Skeletal muscle tissue (tissue), 4 donors: ENCODE results near the gene CFAP99. TPM values are rescaled to one million over a fixed set of nuclear protein-coding genes. Genes with fewer than 3 reads are reported as not detected.

Experiments used
- H3K27ac ChIP-seq: one replicate; pipeline ENCODE4 v1.7.0; 2013; ENCODE audit warnings: mild to moderate bottlenecking, low read depth, low read length, inconsistent platforms
- H3K27me3 ChIP-seq, 3 donors: one replicate each; pipeline ENCODE4 v1.7.0; 2013; ENCODE audit warnings: low read length in 3 of 3; ENCODE audit not compliant: control insufficient read depth in 3 of 3, insufficient read depth in 3 of 3
- H3K36me3 ChIP-seq, 3 donors: one replicate each; pipeline ENCODE4 v1.7.0; 2013; ENCODE audit warnings: low read length in 3 of 3; ENCODE audit not compliant: control insufficient read depth in 3 of 3, insufficient read depth in 3 of 3
- H3K4me1 ChIP-seq, 3 donors: one replicate each; pipeline ENCODE4 v1.7.0; 2013; ENCODE audit warnings: low read length in 3 of 3, mild to moderate bottlenecking in 3 of 3; ENCODE audit not compliant: control insufficient read depth in 3 of 3, insufficient read depth in 3 of 3
- H3K4me3 ChIP-seq, 3 donors: one replicate each; pipeline ENCODE4 v1.7.0; 2013; ENCODE audit warnings: low read length in 3 of 3
- H3K9ac ChIP-seq, 3 donors: one replicate each; pipeline ENCODE4 v1.7.0; 2013; ENCODE audit warnings: low read length in 3 of 3, mild to moderate bottlenecking in 3 of 3, moderate library complexity in 2 of 3, low read depth in 1 of 3
- H3K9me3 ChIP-seq, 3 donors: one replicate each; pipeline ENCODE4 v1.7.0; 2013; ENCODE audit warnings: low read length in 3 of 3; ENCODE audit not compliant: control insufficient read depth in 3 of 3
- total RNA-seq: library from RNA; depleted of rRNA; stranded (reverse); fragments of >200 nt; gene quantifications from one replicate; pipeline ENCODE4 v1.2.3, GENCODE V29; 2014
- donor health status: Osteomylitis.

The CFAP99 gene
- total RNA-seq, 1 donor from 2014 or later: not detected

DNA sequence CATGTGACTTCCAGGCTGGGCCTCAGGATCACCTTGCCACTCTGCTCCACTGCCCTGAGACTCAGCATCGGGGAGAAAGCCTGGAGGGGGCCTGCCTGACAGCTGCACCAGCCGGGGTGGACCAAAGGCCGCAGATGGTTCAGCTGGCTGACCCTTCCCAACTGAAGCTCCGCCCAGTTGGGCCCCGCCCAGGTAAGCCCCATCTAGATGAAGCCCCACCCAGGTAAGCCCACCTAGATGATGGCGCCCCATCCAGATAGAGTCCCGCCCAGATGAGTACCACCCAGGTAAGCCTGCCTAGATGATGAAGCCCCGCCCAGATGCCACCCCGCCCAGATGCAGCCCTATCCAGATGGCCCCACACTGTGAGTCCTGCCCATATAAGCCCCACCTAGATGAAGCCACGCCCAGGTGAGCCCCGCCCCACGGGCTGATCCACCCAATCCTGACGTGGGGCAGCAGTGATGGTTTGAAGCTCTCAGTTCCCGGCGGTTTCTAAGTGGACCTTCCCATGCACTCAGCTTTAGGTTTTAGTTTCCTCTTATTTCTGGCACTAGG, 10.3 kb upstream of the CFAP99 start:
- no peaks in the 10 kb centered on the region for H3K9me3 ChIP-seq
- H3K4me1 ChIP-seq: peaks cover 20 to 31% (median 21%) of the 10 kb centered on the region in 3 donors

DNA sequence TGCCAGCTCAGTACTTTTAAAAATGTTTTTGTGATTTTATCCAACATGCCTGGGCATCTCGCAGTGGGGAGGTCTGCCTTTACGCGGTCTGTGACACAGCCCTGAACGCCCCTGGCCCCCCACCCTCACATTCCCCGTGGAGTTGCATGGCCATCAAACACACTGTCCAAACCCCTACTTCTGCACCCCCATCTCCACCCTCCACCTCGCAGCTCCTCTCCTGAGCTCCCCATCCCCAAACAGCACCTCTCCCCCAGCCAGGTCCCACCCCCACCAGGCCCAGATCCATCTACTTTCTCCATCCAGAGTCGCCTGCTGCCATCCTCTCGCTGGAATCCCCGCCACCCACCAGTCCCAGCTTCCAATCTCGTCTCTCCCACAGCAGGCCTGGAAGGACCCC, 9.8 kb upstream of the CFAP99 start:
- no peak overlapping the region for H3K9ac ChIP-seq
- H3K27ac ChIP-seq: no peak overlapping the region
- H3K27me3 ChIP-seq: peaks cover 0 to 3% (median 0%) of the 10 kb centered on the region in 3 donors
- no peak overlapping the region for H3K4me3 ChIP-seq
- no peaks in the 10 kb centered on the region for H3K36me3 ChIP-seq
- peaks cover 20 to 33% (median 24%) of the 10 kb centered on the region in 3 donors for H3K4me1 ChIP-seq
- no peaks in the 10 kb centered on the region for H3K9me3 ChIP-seq

More for the DNA sequence above, 10.3 kb upstream of the CFAP99 start:
- Histone ChIP-seq H3K27ac (no peak overlapping the region), H3K36me3 (no peaks in the 10 kb centered on the region), H3K9ac (no peak overlapping the region), H3K27me3 (peaks cover 0 to 3% (median 0%) of the 10 kb centered on the region in 3 donors), H3K4me3 (no peak overlapping the region)

- no peaks in the 10 kb centered on the region for H3K36me3 ChIP-seq
- no peak overlapping the region for H3K9ac ChIP-seq
These were observed 9.4 kb upstream of the CFAP99 start for GRCh38 chr4:2409381-2409783.

GRCh38 chr4:2411786-2412510, 6.8 kb upstream of the CFAP99 start:
- peaks cover 8 to 15% (median 12%) of the 10 kb centered on the region in 3 donors for H3K27me3 ChIP-seq
- no peaks in the 10 kb centered on the region for H3K36me3 ChIP-seq
- peaks cover 26 to 40% (median 27%) of the 10 kb centered on the region in 3 donors for H3K4me1 ChIP-seq
- H3K27ac ChIP-seq: peak overlapping the region; percentile 73
- no peak overlapping the region for H3K9ac ChIP-seq
- H3K4me3 ChIP-seq: no peak overlapping the region
- H3K9me3 ChIP-seq: no peaks in the 10 kb centered on the region

More at GRCh38 chr4:2409381-2409783, 9.4 kb upstream of the CFAP99 start:
- H3K27me3 ChIP-seq: peaks cover 0 to 3% (median 0%) of the 10 kb centered on the region in 3 donors
- H3K27ac ChIP-seq: no peak overlapping the region
- H3K9me3 ChIP-seq: no peaks in the 10 kb centered on the region
- H3K4me1 ChIP-seq: peaks cover 24 to 37% (median 29%) of the 10 kb centered on the region in 3 donors
- no peak overlapping the region for H3K4me3 ChIP-seq

DNA sequence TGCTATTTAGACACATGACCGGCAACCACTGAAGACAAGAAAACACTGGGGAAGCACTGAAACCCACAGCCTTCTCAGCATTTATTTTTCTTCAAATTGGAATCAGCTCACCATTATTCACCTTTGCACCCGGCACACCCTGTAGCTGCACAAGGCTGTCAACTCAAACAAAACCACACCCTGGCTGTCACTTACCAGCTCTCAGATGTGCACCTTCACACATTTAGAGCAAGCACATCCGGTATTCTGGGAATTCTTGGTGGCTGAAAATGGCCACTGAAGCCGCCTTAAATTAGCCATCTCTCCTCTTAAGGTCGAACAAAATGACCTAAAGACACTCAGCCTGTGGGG, 6.2 kb upstream of the CFAP99 start:
- peak overlapping the region; percentile 73 for H3K27ac ChIP-seq
- H3K27me3 ChIP-seq: peaks cover 8 to 18% (median 14%) of the 10 kb centered on the region in 3 donors
- H3K4me1 ChIP-seq: peaks cover 28 to 43% (median 29%) of the 10 kb centered on the region in 3 donors
- H3K36me3 ChIP-seq: no peaks in the 10 kb centered on the region
- no peaks in the 10 kb centered on the region for H3K9me3 ChIP-seq
- H3K9ac ChIP-seq: peak overlapping the region; percentile 43 to 64 (median 51)
- peak overlapping the region; percentile 51 to 58 (median 52) for H3K4me3 ChIP-seq

DNA sequence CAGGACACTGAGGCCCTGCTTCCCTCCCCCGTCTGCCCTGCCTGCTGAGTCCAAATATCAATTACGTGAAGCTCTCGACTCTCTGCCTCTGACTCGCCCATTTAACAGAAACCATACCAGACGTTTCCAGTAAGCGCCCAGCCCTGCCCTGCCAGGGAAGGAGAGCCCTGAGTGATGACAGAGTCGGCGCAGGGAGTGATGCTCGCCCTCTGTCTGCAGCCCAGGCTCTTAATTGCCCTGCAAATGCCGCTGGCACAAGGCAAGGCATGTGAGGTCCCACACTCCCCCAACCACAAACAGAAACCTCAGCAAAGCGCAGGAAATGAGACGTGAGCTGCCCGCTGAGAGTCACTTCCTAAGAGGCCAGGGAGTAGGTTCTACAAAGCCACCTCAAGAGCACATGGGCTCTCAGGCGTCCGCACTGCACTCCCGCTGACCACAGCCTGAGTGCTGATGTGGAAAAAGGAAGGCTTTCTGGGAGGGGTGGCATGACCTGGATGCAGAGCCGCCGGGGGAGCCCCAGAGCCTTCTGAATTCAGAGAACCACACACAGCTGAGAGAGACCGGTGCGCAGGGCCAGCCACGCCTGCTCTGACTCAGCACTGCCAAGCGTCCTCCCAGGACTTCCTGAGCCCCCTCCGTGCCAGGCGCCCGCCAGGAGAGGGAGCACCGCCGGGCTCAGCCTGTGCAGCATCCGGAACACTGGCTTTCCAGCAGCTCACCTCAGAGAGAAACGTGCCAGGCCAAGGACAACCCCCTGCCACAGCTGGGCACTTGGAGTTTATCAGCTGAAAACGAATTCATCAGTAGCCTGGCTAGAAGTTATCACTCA, 5.7 kb upstream of the CFAP99 start:
- peaks cover 31 to 49% (median 34%) of the 10 kb centered on the region in 3 donors for H3K4me1 ChIP-seq
- peak overlapping the region; percentile 43 to 64 (median 51) for H3K9ac ChIP-seq
- H3K27me3 ChIP-seq: peaks cover 8 to 22% (median 20%) of the 10 kb centered on the region in 3 donors
- peak overlapping the region; percentile 51 to 58 (median 52) for H3K4me3 ChIP-seq
- no peaks in the 10 kb centered on the region for H3K36me3 ChIP-seq
- peak overlapping the region; percentile 73 for H3K27ac ChIP-seq
- no peaks in the 10 kb centered on the region for H3K9me3 ChIP-seq

DNA sequence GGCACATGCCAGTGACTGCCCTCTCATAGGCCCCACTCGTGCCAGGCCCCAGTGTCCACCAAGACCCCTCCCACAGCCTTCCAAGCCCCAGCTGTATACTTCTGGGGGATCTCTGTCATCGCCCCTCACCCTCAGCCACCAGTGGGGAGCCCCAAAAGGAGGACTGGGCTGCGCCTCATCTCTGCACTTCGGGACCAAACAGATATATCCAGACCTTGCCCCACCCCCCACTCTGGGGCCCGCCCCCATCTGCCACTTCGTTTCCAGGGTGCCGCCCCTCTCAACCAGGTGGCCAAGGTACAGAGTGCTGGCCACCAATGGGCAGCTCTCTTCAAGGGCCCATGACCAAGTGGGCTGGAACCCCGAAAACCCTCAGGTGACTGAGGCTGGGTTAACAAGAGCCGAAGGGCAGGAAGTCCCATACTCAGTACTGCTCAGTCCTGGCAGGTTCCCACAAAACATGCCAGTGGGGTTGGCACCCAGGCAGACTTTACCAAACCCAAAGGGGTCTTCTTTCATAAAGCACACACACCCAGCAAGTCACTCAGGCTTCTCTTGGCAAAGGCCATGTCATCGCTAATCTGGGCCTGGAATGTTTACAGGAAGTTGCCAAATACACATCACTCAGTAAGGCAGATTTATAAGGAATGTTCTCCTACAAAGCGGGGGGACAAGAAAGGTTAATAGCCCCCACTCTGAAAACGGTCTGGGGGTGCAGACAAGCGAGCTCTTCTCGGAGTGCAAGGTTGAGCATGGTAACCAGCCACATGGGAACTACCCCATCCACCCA, 4.7 kb upstream of the CFAP99 start:
- Histone ChIP-seq H3K4me3 (peak overlapping the region in 2 of 3 donors; percentile 51 to 58), H3K9me3 (no peaks in the 10 kb centered on the region), H3K9ac (no peak overlapping the region), H3K27me3 (peaks cover 8 to 22% (median 21%) of the 10 kb centered on the region in 3 donors), H3K4me1 (peaks cover 33 to 51% (median 37%) of the 10 kb centered on the region in 3 donors), H3K27ac (peak overlapping the region; percentile 73), H3K36me3 (no peaks in the 10 kb centered on the region)

DNA sequence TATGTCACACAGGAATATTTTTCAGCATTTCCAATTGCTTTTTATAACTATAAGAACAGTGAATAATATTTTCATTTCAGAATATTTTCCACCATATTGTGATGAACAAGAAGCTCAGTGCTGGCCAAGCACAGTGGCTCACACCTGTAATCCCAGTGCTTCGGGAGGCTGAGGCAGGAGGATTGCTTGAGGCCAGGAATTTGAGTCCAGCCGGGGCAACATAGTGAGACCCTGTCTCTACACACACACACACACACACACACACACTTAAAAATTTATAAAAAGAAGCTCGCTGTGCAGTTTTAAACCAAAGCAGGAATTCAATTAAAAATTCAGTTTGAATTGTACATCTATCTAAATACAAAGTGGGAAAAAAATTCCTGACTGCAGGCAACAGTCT, 3.5 kb upstream of the CFAP99 start:
- H3K36me3 ChIP-seq: no peaks in the 10 kb centered on the region
- H3K27ac ChIP-seq: no peak overlapping the region
- H3K27me3 ChIP-seq: peaks cover 14 to 31% (median 27%) of the 10 kb centered on the region in 3 donors
- no peak overlapping the region for H3K9ac ChIP-seq
- H3K4me1 ChIP-seq: peaks cover 39 to 59% (median 46%) of the 10 kb centered on the region in 3 donors
- H3K9me3 ChIP-seq: no peaks in the 10 kb centered on the region
- H3K4me3 ChIP-seq: no peak overlapping the region

- Histone ChIP-seq H3K36me3 (no peaks in the 10 kb centered on the region), H3K4me1 (peaks cover 39 to 59% (median 46%) of the 10 kb centered on the region in 3 donors), H3K4me3 (peak overlapping the region in 1 of 3 donors; percentile 67), H3K27ac (peak overlapping the region; percentile 36), H3K9ac (no peak overlapping the region), H3K9me3 (no peaks in the 10 kb centered on the region), H3K27me3 (peaks cover 19 to 39% (median 33%) of the 10 kb centered on the region in 3 donors)
These were observed 2.7 kb upstream of the CFAP99 start for GRCh38 chr4:2415881-2416563.
